Ovary (tissue), 10 donors: ENCODE results near the gene EPS8L1. TPM values are rescaled to one million over a fixed set of nuclear protein-coding genes. Genes with fewer than 3 reads are reported as not detected.
"Not testable (repeated sequence)": the region's sequence is repeated elsewhere in the genome, so short reads cannot be mapped to it uniquely, and the experiment has no call there.

Source experiments
- DNase-seq, 5 donors: peaks; one replicate each; pipeline ENCODE4 v3.0.0-alpha.2; 2019 to 2020
- H3K27ac ChIP-seq, 2 donors: fragments of 200-600 bp; one replicate each; pipeline versions ENCODE4 v1.5.1 to v1.8.0; 2019 to 2022
- H3K27me3 ChIP-seq: fragments of 200-600 bp; one replicate; pipeline ENCODE4 v1.8.0; 2022
- H3K36me3 ChIP-seq: fragments of 200-600 bp; sonication (generic); one replicate; pipeline ENCODE4 v1.5.1; 2019
- H3K4me1 ChIP-seq: one replicate; pipeline ENCODE4 v1.8.1; 2013; ENCODE audit warnings: mild to moderate bottlenecking, moderate library complexity; ENCODE audit not compliant: insufficient read depth
- H3K4me3 ChIP-seq: fragments of 200-600 bp; sonication (generic); one replicate; pipeline ENCODE4 v1.5.1; 2017
- H3K9me3 ChIP-seq, 2 donors: fragments of 200-600 bp in 1 of 2; sonication (generic) in 1 of 2; one replicate each; pipeline versions ENCODE4 v1.5.1 to v1.8.1; 2013 to 2019; ENCODE audit warnings: mild to moderate bottlenecking in 1 of 2, moderate library complexity in 1 of 2
- CTCF ChIP-seq, 3 donors: fragments of 450-650 bp in 2 of 3; fragments of 200-600 bp in 1 of 3; IDR thresholded peaks; one replicate each; pipeline versions ENCODE4 v1.5.1 to v1.8.0; 2016 to 2022; ENCODE audit warnings: antibody characterized with exemption in 3 of 3, mild to moderate bottlenecking in 1 of 3
- EP300 ChIP-seq: sonication (generic); formaldehyde crosslinking; IDR thresholded peaks from one replicate; pipeline ENCODE4 v1.6.1; 2017; ENCODE audit warnings: antibody characterized with exemption
- POLR2A ChIP-seq: fragments of 450-650 bp; IDR thresholded peaks from one replicate; pipeline ENCODE4 v1.6.1; 2017; ENCODE audit warnings: antibody characterized with exemption, mild to moderate bottlenecking, moderate library complexity
- WGBS, 3 donors: extraction: QIAGEN DNeasy Blood & Tissue Kit in 1 of 3; methylation state at CpG; one replicate each; pipeline versions ENCODE4 v1.1.5 to v1.1.7; 2013 to 2017; 5-methylcytosine and 5-hydroxymethylcytosine counted together
- intact Hi-C, 4 donors: fragments of 100-400 bp; cut with DNase I; formaldehyde crosslinking; loops; one replicate each; pipeline versions ENCODE4 v1.11.0 to v1.15.1; 2022 to 2023
- long read RNA-seq, 3 donors: library from polyadenylated mRNA in 2 of 3; unstranded in 2 of 3; transcript quantifications; one replicate each; pipeline ENCODE4 v2.0.0 and lab custom pipeline, GENCODE V29; 2021 to 2026
- polyA plus RNA-seq, 2 donors: library from polyadenylated mRNA; stranded (reverse); fragments of 200-250 nt in 1 of 2; fragments of 350-450 nt in 1 of 2; fragmentation: Illumina TruSeq in 1 of 2; extraction: RNeasy Lipid Tissue Mini Kit (QIAGEN cat#74804) in 1 of 2; gene quantifications; one replicate each; pipeline ENCODE4 v1.2.3, GENCODE V29; 2013 to 2014
- total RNA-seq, 7 donors: library from RNA; depleted of rRNA in 2 of 7; stranded (reverse); fragments of >200 nt in 2 of 7; fragmentation: NEBNext Ultra II Directional in 3 of 7; extraction: Animal tissue kit (Norgen Biotek cat#: 25700) in 3 of 7; gene quantifications; one replicate each; pipeline versions ENCODE4 v1.1.0 to v1.2.4, GENCODE V29; 2016 to 2023
- donor health status: DM: no; HTN: no; CAD: no; lungs with moderate emphysema.
- donor health status: DM: no; HTN: no; CAD: no.
- donor health status: Bipolar disorder and iron deficiency.
- donor health status: DM: yes; HTN: yes; CAD: no.
- donor health status: DM: no; HTN: no; CAD: no.
- donor health status: DM: yes; HTN: yes; CAD: no.

EPS8L1 gene
- 100 to 1,000 TPM in 1 of 7 donors, 10 to 100 TPM in 2, 1 to 10 TPM in 3, under 1 TPM in 1; 0.88 to 142 (median 9.5) TPM for total RNA-seq
- 1 to 10 TPM in 1 of 2 donors, under 1 TPM in 1; 0.87 to 2.8 TPM for polyA plus RNA-seq
- long read RNA-seq, donor 1, result 0 reads
- long read RNA-seq, donor 2, result 0 reads
- long read RNA-seq, donor 3, transcript EPS8L1-201 (20 exons, 2,536 nt), result major isoform, 6 of 22 reads
- long read RNA-seq, donor 3, partial matches to known transcripts, result 5 of 22 reads
- long read RNA-seq, donor 3, other reads (novel, unspliced or antisense), result 11 of 22 reads

- Histone ChIP-seq H3K9me3 (peaks cover 0 to 7% of the 10 kb centered on the region in 2 donors), H3K27me3 (peaks cover 2% of the 10 kb centered on the region), H3K4me3 (no peak within 1 kb of the TSS), H3K4me1 (peaks cover 2% of the 10 kb centered on the region), H3K36me3 (no peaks in the 10 kb centered on the region), H3K27ac (no peak within 1 kb of the TSS)
- peak in 1 of 5 donors; percentile 25 for DNase-seq
- TF ChIP-seq POLR2A (no peak), EP300 (no peak), CTCF (IDR thresholded peaks at IDR 0.05) (no peak)
- intact Hi-C loops, result loop anchor here in 1 of 4 donors (10.0 kb wide), 1 partner anchor 49 kb away; no protein-coding TSS in a partner anchor
- WGBS, 3 donors, result 16 to 28% (median 18%) methylated on average over 18 of the region's 18 CpGs
Observed at GRCh38 chr19:55075371-55075998, at the start of gene EPS8L1. Gene EPS8L1, plus strand, starts transcription at chr19:55075869. Its CDS starts 576 bp downstream, at chr19:55076445.

- 89 to 96% methylated on average over 4 to 8 of the region's 12 CpGs; no CpG with 5 or more reads in 1 of the 3 donors for WGBS, 3 donors
- H3K36me3 ChIP-seq, H3K27ac ChIP-seq, DNase-seq, H3K4me3 ChIP-seq, H3K9me3 ChIP-seq, intact Hi-C loops, H3K4me1 ChIP-seq, H3K27me3 ChIP-seq: not testable (repeated sequence)
Observed at GRCh38 chr19:55027140-55027471, 48.6 kb upstream of the EPS8L1 start.

GRCh38 chr19:55027472-55028337 lies 48.0 kb upstream of the EPS8L1 start:
- DNase-seq, result no peak
- no peaks in the 10 kb centered on the region for H3K27me3 ChIP-seq
- intact Hi-C loops, result no loop called here
- H3K4me1 ChIP-seq, result no peaks in the 10 kb centered on the region
- WGBS, 3 donors, result 76 to 80% (median 78%) methylated on average over 21 of the region's 21 CpGs
- H3K27ac ChIP-seq, result no peak overlapping the region
- H3K4me3 ChIP-seq, result no peak overlapping the region
- no peaks in the 10 kb centered on the region for H3K9me3 ChIP-seq
- no peaks in the 10 kb centered on the region for H3K36me3 ChIP-seq
- TF ChIP-seq POLR2A, result no peak
- no peak for TF ChIP-seq CTCF (IDR thresholded peaks at IDR 0.05)
- TF ChIP-seq EP300, result no peak

- Histone ChIP-seq H3K4me1 (no peaks in the 10 kb centered on the region), H3K9me3 (no peaks in the 10 kb centered on the region), H3K36me3 (no peaks in the 10 kb centered on the region), H3K4me3 (no peak overlapping the region), H3K27me3 (no peaks in the 10 kb centered on the region), H3K27ac (no peak overlapping the region)
- 84 to 87% (median 86%) methylated on average over 7 of the region's 7 CpGs for WGBS, 3 donors
- no peak for DNase-seq
- TF ChIP-seq EP300 (no peak), CTCF (IDR thresholded peaks at IDR 0.05) (no peak), POLR2A (no peak)
- intact Hi-C loops, result no loop called here
Observed at GRCh38 chr19:55028757-55029156, 46.9 kb upstream of the EPS8L1 start.
